ENCODE results near the gene CACNA1D. TPM values are rescaled to one million over a fixed set of nuclear protein-coding genes. Genes with fewer than 3 reads are reported as not detected.

CACNA1D gene
- total and polyA plus RNA-seq, 12 donors: 0.04 to 1.9 (median 0.49) TPM

GRCh38 chr3:53585049-53585448 lies 90.6 kb downstream of the CACNA1D start:
- intact Hi-C loops (cut with DNase I): no loop called here
- Histone ChIP-seq H3K9me3 (no peaks in the 10 kb centered on the region), H3K27ac (no peak overlapping the region), H3K36me3 (no peaks in the 10 kb centered on the region), H3K4me1 (no peaks in the 10 kb centered on the region), H3K4me3 (no peak overlapping the region), H3K27me3 (peaks cover 0 to 3% (median 0%) of the 10 kb centered on the region in 7 donors)
- no peak for TF ChIP-seq CTCF (IDR thresholded peaks at IDR 0.05)
- 68 to 74% methylated on average over 2 of the region's 2 CpGs for WGBS, 2 donors
- DNase-seq: no peak
- no peak for ATAC-seq

- Histone ChIP-seq H3K4me1 (no peaks in the 10 kb centered on the region), H3K27ac (no peak overlapping the region), H3K27me3 (no peaks in the 10 kb centered on the region), H3K4me3 (no peak overlapping the region), H3K36me3 (no peaks in the 10 kb centered on the region), H3K9me3 (no peaks in the 10 kb centered on the region)
- no peak for TF ChIP-seq CTCF (IDR thresholded peaks at IDR 0.05)
- intact Hi-C loops (cut with DNase I): no loop called here
- no peak for DNase-seq
- WGBS, 2 donors: 66 to 70% methylated on average over 6 of the region's 6 CpGs
- ATAC-seq: no peak
Observed at GRCh38 chr3:53585627-53586026, 91.2 kb downstream of the CACNA1D start.

GRCh38 chr3:53588122-53588521 lies 93.7 kb downstream of the CACNA1D start:
- Histone ChIP-seq H3K36me3 (no peaks in the 10 kb centered on the region), H3K9me3 (no peaks in the 10 kb centered on the region), H3K4me1 (no peaks in the 10 kb centered on the region), H3K27ac (no peak overlapping the region), H3K4me3 (no peak overlapping the region), H3K27me3 (peaks cover 0 to 6% (median 0%) of the 10 kb centered on the region in 7 donors)
- TF ChIP-seq CTCF (IDR thresholded peaks at IDR 0.05): no peak
- 70 to 72% methylated on average over 4 of the region's 4 CpGs for WGBS, 2 donors
- intact Hi-C loops (cut with DNase I): no loop called here
- no peak for ATAC-seq
- no peak for DNase-seq

GRCh38 chr3:53589201-53589600 lies 94.8 kb downstream of the CACNA1D start:
- peaks cover 0 to 6% (median 0%) of the 10 kb centered on the region in 7 donors for H3K27me3 ChIP-seq
- no peak overlapping the region for H3K27ac ChIP-seq
- DNase-seq (no peak), ATAC-seq (no peak)
- H3K4me1 ChIP-seq: no peaks in the 10 kb centered on the region
- no peaks in the 10 kb centered on the region for H3K9me3 ChIP-seq
- intact Hi-C loops (cut with DNase I): no loop called here
- 89% methylated on average over 12 of the region's 12 CpGs for WGBS, 2 donors
- no peaks in the 10 kb centered on the region for H3K36me3 ChIP-seq
- no peak for TF ChIP-seq CTCF (IDR thresholded peaks at IDR 0.05)
- H3K4me3 ChIP-seq: no peak overlapping the region

GRCh38 chr3:53589806-53590205 lies 95.4 kb downstream of the CACNA1D start:
- Histone ChIP-seq H3K9me3 (no peaks in the 10 kb centered on the region), H3K27ac (no peak overlapping the region), H3K4me1 (no peaks in the 10 kb centered on the region), H3K27me3 (peaks cover 0 to 6% (median 0%) of the 10 kb centered on the region in 7 donors), H3K36me3 (no peaks in the 10 kb centered on the region), H3K4me3 (no peak overlapping the region)
- DNase-seq (no peak), ATAC-seq (no peak)
- no peak for TF ChIP-seq CTCF (IDR thresholded peaks at IDR 0.05)
- intact Hi-C loops (cut with DNase I): no loop called here
